Ecto neural progenitor cell (in vitro differentiated cells): Measurements from ENCODE around the gene PPP2R3A.
"Not testable (repeated sequence)": the region's sequence is repeated elsewhere in the genome, so short reads cannot be mapped to it uniquely, and the experiment has no call there.

ENCODE experiments used
- DNase-seq: peaks from one replicate; pipeline ENCODE4 v3.0.0-alpha.2; 2018; ENCODE audit warnings: low spot score

The PPP2R3A gene

GRCh38 chr3:136162322-136162721, 196.8 kb downstream of the PPP2R3A start:
- no peak for DNase-seq

- not testable (repeated sequence) for DNase-seq
Measured at GRCh38 chr3:136163607-136164006, 198.1 kb downstream of the PPP2R3A start.

GRCh38 chr3:136166507-136166906, 201.0 kb downstream of the PPP2R3A start:
- no peak for DNase-seq

GRCh38 chr3:136168236-136168635, 202.7 kb downstream of the PPP2R3A start:
- not testable (repeated sequence) for DNase-seq

GRCh38 chr3:136171097-136171542, 205.6 kb downstream of the PPP2R3A start:
- DNase-seq: no peak

- no peak for DNase-seq
Measured at GRCh38 chr3:136173939-136174490, 208.5 kb downstream of the PPP2R3A start.

- DNase-seq: no peak
Measured at GRCh38 chr3:136177876-136178275, 212.3 kb downstream of the PPP2R3A start.

- DNase-seq: no peak
Measured at GRCh38 chr3:136181741-136182140, 216.2 kb downstream of the PPP2R3A start.

- no peak for DNase-seq
Measured at GRCh38 chr3:136184703-136185102, 219.2 kb downstream of the PPP2R3A start.

- no peak for DNase-seq
Measured at GRCh38 chr3:136186344-136186743, 220.8 kb downstream of the PPP2R3A start.

- no peak for DNase-seq
Measured at GRCh38 chr3:136186846-136187245, 221.3 kb downstream of the PPP2R3A start.

- DNase-seq: no peak
Measured at GRCh38 chr3:136187868-136188267, 222.3 kb downstream of the PPP2R3A start.

- no peak for DNase-seq
Measured at GRCh38 chr3:136189043-136189442, 223.5 kb downstream of the PPP2R3A start.

GRCh38 chr3:136189859-136190617, 224.5 kb downstream of the PPP2R3A start:
- no peak for DNase-seq

GRCh38 chr3:136192195-136192594, 226.7 kb downstream of the PPP2R3A start:
- DNase-seq: not testable (repeated sequence)

- no peak for DNase-seq
Measured at GRCh38 chr3:136192831-136193230, 227.3 kb downstream of the PPP2R3A start.

GRCh38 chr3:136193278-136194054, 227.9 kb downstream of the PPP2R3A start:
- no peak for DNase-seq

- DNase-seq: peak; percentile 60
Measured at GRCh38 chr3:136194409-136195257, 229.1 kb downstream of the PPP2R3A start.

- DNase-seq: peak; percentile 79
Measured at GRCh38 chr3:136195258-136196063, 229.9 kb downstream of the PPP2R3A start.

- DNase-seq: no peak
Measured at GRCh38 chr3:136196064-136196400, 230.5 kb downstream of the PPP2R3A start, which contains the start of gene MSL2. MSL2 (minus strand) TSS chr3:136196335; CDS start chr3:136195113, 1,222 bp downstream.
